ENCODE results near the gene GPR84. TPM values are rescaled to one million over a fixed set of nuclear protein-coding genes. Genes with fewer than 3 reads are reported as not detected.

Gene GPR84
- total and polyA plus RNA-seq, 9 of the 15 experiments (the other 6 are each of a cell fraction or from before 2014, with no cell fraction given), result 0.07 to 0.18 (median 0.11) TPM; not detected in 5

DNA sequence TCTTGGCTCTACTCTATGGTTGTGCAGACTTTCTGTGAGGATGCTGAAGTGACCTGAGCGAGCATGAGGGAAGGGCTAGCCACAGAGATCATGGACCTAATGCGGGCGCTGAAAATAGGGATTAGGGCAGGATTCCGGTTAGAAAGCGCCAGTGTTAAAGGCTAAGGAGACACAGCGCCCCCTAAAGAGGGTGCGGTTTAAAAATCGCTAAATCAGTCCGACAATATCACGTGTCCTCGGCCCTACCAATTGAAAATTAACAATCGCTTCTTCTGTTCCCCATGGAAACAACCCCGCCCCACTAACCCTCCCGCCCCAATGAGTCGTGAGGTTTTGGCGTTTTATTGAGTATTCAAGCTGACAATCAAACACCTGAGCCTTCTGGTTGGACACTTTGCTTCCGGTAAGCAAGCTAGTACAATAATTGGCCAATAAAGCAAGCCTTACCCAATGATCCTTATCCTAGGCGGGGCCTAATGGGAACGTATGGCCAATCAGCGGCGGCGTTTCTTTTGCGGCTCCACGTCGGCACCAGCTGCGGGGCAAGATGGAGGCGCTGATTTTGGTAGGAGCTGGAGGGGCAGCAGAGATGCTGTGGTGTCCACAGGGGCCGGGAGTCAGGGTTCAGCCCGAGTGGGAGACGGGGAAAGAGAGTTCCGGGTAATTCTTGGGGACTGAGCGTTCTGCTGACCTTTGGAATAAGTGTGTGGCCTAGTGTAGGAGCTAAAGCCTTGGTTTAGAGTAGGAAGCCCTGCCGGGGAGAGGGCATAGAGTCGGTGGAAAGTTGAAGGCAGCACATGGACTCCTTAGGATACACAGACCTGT, 39.5 kb downstream of the GPR84 start, which contains the start of gene COPZ1 (continued):
- peak; percentile 87 for TF ChIP-seq RBM25 (IDR thresholded peaks at IDR 0.05; ENCODE audit: low read depth, low read length, severe bottlenecking)
- TF ChIP-seq RBM17 (IDR thresholded peaks at IDR 0.05; ENCODE audit: borderline replicate concordance, low read depth, low read length), result no peak
- TF ChIP-seq, protein P1, sequence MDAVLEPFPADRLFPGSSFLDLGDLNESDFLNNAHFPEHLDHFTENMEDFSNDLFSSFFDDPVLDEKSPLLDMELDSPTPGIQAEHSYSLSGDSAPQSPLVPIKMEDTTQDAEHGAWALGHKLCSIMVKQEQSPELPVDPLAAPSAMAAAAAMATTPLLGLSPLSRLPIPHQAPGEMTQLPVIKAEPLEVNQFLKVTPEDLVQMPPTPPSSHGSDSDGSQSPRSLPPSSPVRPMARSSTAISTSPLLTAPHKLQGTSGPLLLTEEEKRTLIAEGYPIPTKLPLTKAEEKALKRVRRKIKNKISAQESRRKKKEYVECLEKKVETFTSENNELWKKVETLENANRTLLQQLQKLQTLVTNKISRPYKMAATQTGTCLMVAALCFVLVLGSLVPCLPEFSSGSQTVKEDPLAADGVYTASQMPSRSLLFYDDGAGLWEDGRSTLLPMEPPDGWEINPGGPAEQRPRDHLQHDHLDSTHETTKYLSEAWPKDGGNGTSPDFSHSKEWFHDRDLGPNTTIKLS (IDR thresholded peaks at IDR 0.05; ENCODE audit: borderline replicate concordance, low read depth), result peak; percentile 100
- no peak for TF ChIP-seq ZNF695 (CRISPR knock-in tag; IDR thresholded peaks at IDR 0.05)
- TF ChIP-seq, protein P2, sequence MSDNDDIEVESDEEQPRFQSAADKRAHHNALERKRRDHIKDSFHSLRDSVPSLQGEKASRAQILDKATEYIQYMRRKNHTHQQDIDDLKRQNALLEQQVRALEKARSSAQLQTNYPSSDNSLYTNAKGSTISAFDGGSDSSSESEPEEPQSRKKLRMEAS (CRISPR knock-in tag; IDR thresholded peaks at IDR 0.05), result no peak
- no peak; the same call in 1 of the 2 replicates for TF ChIP-seq SMAD4 (CRISPR knock-in tag; conservative IDR thresholded peaks at IDR 0.05)
- TF ChIP-seq, protein P3, sequence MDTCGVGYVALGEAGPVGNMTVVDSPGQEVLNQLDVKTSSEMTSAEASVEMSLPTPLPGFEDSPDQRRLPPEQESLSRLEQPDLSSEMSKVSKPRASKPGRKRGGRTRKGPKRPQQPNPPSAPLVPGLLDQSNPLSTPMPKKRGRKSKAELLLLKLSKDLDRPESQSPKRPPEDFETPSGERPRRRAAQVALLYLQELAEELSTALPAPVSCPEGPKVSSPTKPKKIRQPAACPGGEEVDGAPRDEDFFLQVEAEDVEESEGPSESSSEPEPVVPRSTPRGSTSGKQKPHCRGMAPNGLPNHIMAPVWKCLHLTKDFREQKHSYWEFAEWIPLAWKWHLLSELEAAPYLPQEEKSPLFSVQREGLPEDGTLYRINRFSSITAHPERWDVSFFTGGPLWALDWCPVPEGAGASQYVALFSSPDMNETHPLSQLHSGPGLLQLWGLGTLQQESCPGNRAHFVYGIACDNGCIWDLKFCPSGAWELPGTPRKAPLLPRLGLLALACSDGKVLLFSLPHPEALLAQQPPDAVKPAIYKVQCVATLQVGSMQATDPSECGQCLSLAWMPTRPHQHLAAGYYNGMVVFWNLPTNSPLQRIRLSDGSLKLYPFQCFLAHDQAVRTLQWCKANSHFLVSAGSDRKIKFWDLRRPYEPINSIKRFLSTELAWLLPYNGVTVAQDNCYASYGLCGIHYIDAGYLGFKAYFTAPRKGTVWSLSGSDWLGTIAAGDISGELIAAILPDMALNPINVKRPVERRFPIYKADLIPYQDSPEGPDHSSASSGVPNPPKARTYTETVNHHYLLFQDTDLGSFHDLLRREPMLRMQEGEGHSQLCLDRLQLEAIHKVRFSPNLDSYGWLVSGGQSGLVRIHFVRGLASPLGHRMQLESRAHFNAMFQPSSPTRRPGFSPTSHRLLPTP (IDR thresholded peaks at IDR 0.05; ENCODE audit: borderline replicate concordance, extremely low read depth, insufficient read length), result no peak
- no peak; the same call in 1 of the 2 replicates for TF ChIP-seq BCOR (IDR thresholded peaks at IDR 0.05)
- TF ChIP-seq, protein P4, sequence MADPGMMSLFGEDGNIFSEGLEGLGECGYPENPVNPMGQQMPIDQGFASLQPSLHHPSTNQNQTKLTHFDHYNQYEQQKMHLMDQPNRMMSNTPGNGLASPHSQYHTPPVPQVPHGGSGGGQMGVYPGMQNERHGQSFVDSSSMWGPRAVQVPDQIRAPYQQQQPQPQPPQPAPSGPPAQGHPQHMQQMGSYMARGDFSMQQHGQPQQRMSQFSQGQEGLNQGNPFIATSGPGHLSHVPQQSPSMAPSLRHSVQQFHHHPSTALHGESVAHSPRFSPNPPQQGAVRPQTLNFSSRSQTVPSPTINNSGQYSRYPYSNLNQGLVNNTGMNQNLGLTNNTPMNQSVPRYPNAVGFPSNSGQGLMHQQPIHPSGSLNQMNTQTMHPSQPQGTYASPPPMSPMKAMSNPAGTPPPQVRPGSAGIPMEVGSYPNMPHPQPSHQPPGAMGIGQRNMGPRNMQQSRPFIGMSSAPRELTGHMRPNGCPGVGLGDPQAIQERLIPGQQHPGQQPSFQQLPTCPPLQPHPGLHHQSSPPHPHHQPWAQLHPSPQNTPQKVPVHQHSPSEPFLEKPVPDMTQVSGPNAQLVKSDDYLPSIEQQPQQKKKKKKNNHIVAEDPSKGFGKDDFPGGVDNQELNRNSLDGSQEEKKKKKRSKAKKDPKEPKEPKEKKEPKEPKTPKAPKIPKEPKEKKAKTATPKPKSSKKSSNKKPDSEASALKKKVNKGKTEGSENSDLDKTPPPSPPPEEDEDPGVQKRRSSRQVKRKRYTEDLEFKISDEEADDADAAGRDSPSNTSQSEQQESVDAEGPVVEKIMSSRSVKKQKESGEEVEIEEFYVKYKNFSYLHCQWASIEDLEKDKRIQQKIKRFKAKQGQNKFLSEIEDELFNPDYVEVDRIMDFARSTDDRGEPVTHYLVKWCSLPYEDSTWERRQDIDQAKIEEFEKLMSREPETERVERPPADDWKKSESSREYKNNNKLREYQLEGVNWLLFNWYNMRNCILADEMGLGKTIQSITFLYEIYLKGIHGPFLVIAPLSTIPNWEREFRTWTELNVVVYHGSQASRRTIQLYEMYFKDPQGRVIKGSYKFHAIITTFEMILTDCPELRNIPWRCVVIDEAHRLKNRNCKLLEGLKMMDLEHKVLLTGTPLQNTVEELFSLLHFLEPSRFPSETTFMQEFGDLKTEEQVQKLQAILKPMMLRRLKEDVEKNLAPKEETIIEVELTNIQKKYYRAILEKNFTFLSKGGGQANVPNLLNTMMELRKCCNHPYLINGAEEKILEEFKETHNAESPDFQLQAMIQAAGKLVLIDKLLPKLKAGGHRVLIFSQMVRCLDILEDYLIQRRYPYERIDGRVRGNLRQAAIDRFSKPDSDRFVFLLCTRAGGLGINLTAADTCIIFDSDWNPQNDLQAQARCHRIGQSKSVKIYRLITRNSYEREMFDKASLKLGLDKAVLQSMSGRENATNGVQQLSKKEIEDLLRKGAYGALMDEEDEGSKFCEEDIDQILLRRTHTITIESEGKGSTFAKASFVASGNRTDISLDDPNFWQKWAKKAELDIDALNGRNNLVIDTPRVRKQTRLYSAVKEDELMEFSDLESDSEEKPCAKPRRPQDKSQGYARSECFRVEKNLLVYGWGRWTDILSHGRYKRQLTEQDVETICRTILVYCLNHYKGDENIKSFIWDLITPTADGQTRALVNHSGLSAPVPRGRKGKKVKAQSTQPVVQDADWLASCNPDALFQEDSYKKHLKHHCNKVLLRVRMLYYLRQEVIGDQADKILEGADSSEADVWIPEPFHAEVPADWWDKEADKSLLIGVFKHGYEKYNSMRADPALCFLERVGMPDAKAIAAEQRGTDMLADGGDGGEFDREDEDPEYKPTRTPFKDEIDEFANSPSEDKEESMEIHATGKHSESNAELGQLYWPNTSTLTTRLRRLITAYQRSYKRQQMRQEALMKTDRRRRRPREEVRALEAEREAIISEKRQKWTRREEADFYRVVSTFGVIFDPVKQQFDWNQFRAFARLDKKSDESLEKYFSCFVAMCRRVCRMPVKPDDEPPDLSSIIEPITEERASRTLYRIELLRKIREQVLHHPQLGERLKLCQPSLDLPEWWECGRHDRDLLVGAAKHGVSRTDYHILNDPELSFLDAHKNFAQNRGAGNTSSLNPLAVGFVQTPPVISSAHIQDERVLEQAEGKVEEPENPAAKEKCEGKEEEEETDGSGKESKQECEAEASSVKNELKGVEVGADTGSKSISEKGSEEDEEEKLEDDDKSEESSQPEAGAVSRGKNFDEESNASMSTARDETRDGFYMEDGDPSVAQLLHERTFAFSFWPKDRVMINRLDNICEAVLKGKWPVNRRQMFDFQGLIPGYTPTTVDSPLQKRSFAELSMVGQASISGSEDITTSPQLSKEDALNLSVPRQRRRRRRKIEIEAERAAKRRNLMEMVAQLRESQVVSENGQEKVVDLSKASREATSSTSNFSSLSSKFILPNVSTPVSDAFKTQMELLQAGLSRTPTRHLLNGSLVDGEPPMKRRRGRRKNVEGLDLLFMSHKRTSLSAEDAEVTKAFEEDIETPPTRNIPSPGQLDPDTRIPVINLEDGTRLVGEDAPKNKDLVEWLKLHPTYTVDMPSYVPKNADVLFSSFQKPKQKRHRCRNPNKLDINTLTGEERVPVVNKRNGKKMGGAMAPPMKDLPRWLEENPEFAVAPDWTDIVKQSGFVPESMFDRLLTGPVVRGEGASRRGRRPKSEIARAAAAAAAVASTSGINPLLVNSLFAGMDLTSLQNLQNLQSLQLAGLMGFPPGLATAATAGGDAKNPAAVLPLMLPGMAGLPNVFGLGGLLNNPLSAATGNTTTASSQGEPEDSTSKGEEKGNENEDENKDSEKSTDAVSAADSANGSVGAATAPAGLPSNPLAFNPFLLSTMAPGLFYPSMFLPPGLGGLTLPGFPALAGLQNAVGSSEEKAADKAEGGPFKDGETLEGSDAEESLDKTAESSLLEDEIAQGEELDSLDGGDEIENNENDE (IDR thresholded peaks at IDR 0.05; ENCODE audit: low read depth, low read length), result no peak

Data from K562 (cell line).